Natural killer cell (primary cell): ENCODE results near the gene GNAT1. TPM values are rescaled to one million over a fixed set of nuclear protein-coding genes. Genes with fewer than 3 reads are reported as not detected.

Experiments
- ATAC-seq, 3 donors: fragments of 150-1000 bp in 2 of 3; fragments of 200-7000 bp in 1 of 3; cut with Tn5 transposase; 1 replicate in 1 of 3; 2 replicates in 2 of 3; pipeline ENCODE4 v1.10.0; 2021; ENCODE audit warnings: mild to moderate bottlenecking in 2 of 3, moderate library complexity in 2 of 3
- DNase-seq, 2 donors: peaks; one replicate each; pipeline versions ENCODE4 v3.0.0 to v3.0.0-alpha.2; 2013 to 2021; ENCODE audit warnings: mixed read lengths in 1 of 2
- H3K27ac ChIP-seq: one replicate; pipeline ENCODE4 v1.5.1; 2013; ENCODE audit warnings: mild to moderate bottlenecking, low read length
- H3K27me3 ChIP-seq: one replicate; pipeline ENCODE4 v1.6.1; 2013; ENCODE audit warnings: low read length; ENCODE audit not compliant: control insufficient read depth, insufficient read depth
- H3K36me3 ChIP-seq: one replicate; pipeline ENCODE4 v1.6.1; 2013; ENCODE audit warnings: low read length; ENCODE audit not compliant: control insufficient read depth, insufficient read depth
- H3K4me1 ChIP-seq: one replicate; pipeline ENCODE4 v1.6.1; 2013; ENCODE audit warnings: low read length; ENCODE audit not compliant: control insufficient read depth, insufficient read depth
- H3K4me3 ChIP-seq: one replicate; pipeline ENCODE4 v1.5.1; 2013; ENCODE audit warnings: low read length
- H3K9me3 ChIP-seq: one replicate; pipeline ENCODE4 v1.6.1; 2013; ENCODE audit warnings: low read length; ENCODE audit not compliant: control insufficient read depth, insufficient read depth
- H3K27ac Mint-ChIP-seq, 2 donors: one replicate each; pipeline ENCODE4 v1.8.0; 2022; ENCODE audit warnings: mild to moderate bottlenecking in 2 of 2, mixed read lengths in 2 of 2, moderate library complexity in 1 of 2
- H3K27me3 Mint-ChIP-seq, 2 donors: one replicate each; pipeline ENCODE4 v1.8.0; 2022; ENCODE audit warnings: low read depth in 2 of 2, mixed read lengths in 2 of 2
- H3K36me3 Mint-ChIP-seq: one replicate; pipeline ENCODE4 v1.8.0; 2022; ENCODE audit warnings: mixed read lengths
- H3K4me1 Mint-ChIP-seq, 2 donors: one replicate each; pipeline ENCODE4 v1.8.0; 2022; ENCODE audit warnings: mixed read lengths in 2 of 2
- H3K4me3 Mint-ChIP-seq: one replicate; pipeline ENCODE4 v1.8.0; 2022; ENCODE audit warnings: mild to moderate bottlenecking, moderate library complexity, mixed read lengths
- H3K9me3 Mint-ChIP-seq, 2 donors: one replicate each; pipeline ENCODE4 v1.8.0; 2022; ENCODE audit warnings: mixed read lengths in 2 of 2
- WGBS: methylation state at CpG from one replicate; pipeline ENCODE4 v1.1.7; 2013; ENCODE audit warnings: missing lambda C conversion rate; ENCODE audit not compliant: insufficient coverage; 5-methylcytosine and 5-hydroxymethylcytosine counted together
- intact Hi-C: fragments of 100-400 bp; cut with micrococcal nuclease; formaldehyde crosslinking; loops from one replicate; pipeline ENCODE4 v1.14.2; 2022
- total RNA-seq, 4 donors: library from RNA; stranded (reverse); fragments of 120-200 nt in 1 of 4; gene quantifications; one replicate each; pipeline versions ENCODE4 v1.2.3 to v1.2.4, GENCODE V29; 2013 to 2022
- TF ChIP-seq, protein P1 (sequence below): fragments of 200-600 bp; IDR thresholded peaks from one replicate; pipeline ENCODE4 v1.8.0; 2022; ENCODE audit warnings: antibody characterized with exemption

The GNAT1 gene
- total RNA-seq, 3 donors from 2014 or later (not counting 1 experiment from before 2014, with no cell fraction given), result not detected

- Mint-ChIP-seq H3K4me1 (peaks cover 0 to 6% of the 10 kb centered on the region in 2 donors), H3K36me3 (no peaks in the 10 kb centered on the region), H3K4me3 (no peak overlapping the region), H3K9me3 (no peaks in the 10 kb centered on the region), H3K27me3 (peaks cover 7 to 14% of the 10 kb centered on the region in 2 donors), H3K27ac (no peak overlapping the region)
- TF ChIP-seq, protein P1, sequence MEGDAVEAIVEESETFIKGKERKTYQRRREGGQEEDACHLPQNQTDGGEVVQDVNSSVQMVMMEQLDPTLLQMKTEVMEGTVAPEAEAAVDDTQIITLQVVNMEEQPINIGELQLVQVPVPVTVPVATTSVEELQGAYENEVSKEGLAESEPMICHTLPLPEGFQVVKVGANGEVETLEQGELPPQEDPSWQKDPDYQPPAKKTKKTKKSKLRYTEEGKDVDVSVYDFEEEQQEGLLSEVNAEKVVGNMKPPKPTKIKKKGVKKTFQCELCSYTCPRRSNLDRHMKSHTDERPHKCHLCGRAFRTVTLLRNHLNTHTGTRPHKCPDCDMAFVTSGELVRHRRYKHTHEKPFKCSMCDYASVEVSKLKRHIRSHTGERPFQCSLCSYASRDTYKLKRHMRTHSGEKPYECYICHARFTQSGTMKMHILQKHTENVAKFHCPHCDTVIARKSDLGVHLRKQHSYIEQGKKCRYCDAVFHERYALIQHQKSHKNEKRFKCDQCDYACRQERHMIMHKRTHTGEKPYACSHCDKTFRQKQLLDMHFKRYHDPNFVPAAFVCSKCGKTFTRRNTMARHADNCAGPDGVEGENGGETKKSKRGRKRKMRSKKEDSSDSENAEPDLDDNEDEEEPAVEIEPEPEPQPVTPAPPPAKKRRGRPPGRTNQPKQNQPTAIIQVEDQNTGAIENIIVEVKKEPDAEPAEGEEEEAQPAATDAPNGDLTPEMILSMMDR, result no peak
- Histone ChIP-seq H3K27ac (no peak overlapping the region), H3K9me3 (no peaks in the 10 kb centered on the region), H3K36me3 (no peaks in the 10 kb centered on the region), H3K27me3 (peaks cover 12% of the 10 kb centered on the region), H3K4me3 (no peak overlapping the region), H3K4me1 (peaks cover 21% of the 10 kb centered on the region)
- WGBS, result 76% methylated on average over 4 of the region's 4 CpGs
- ATAC-seq, result no peak
- intact Hi-C loops, result no loop called here
- DNase-seq, result no peak
Measured at GRCh38 chr3:50195501-50196252, 4.3 kb downstream of the GNAT1 start.

- 86% methylated on average over 6 of the region's 6 CpGs for WGBS
- peaks cover 12% of the 10 kb centered on the region for H3K27me3 ChIP-seq
- no peaks in the 10 kb centered on the region for H3K9me3 Mint-ChIP-seq
- peaks cover 21% of the 10 kb centered on the region for H3K4me1 ChIP-seq
- intact Hi-C loops, result no loop called here
- ATAC-seq (no peak), DNase-seq (no peak)
- no peaks in the 10 kb centered on the region for H3K9me3 ChIP-seq
- H3K27me3 Mint-ChIP-seq, result peaks cover 7 to 20% of the 10 kb centered on the region in 2 donors
- H3K4me1 Mint-ChIP-seq, result peaks cover 0 to 6% of the 10 kb centered on the region in 2 donors
- H3K27ac Mint-ChIP-seq, result no peak overlapping the region
- TF ChIP-seq, protein P1, result no peak
- no peak overlapping the region for H3K27ac ChIP-seq
- no peak overlapping the region for H3K4me3 Mint-ChIP-seq
- no peaks in the 10 kb centered on the region for H3K36me3 ChIP-seq
- no peak overlapping the region for H3K4me3 ChIP-seq
- no peaks in the 10 kb centered on the region for H3K36me3 Mint-ChIP-seq
Measured at GRCh38 chr3:50196253-50196801, 4.9 kb downstream of the GNAT1 start.

DNA sequence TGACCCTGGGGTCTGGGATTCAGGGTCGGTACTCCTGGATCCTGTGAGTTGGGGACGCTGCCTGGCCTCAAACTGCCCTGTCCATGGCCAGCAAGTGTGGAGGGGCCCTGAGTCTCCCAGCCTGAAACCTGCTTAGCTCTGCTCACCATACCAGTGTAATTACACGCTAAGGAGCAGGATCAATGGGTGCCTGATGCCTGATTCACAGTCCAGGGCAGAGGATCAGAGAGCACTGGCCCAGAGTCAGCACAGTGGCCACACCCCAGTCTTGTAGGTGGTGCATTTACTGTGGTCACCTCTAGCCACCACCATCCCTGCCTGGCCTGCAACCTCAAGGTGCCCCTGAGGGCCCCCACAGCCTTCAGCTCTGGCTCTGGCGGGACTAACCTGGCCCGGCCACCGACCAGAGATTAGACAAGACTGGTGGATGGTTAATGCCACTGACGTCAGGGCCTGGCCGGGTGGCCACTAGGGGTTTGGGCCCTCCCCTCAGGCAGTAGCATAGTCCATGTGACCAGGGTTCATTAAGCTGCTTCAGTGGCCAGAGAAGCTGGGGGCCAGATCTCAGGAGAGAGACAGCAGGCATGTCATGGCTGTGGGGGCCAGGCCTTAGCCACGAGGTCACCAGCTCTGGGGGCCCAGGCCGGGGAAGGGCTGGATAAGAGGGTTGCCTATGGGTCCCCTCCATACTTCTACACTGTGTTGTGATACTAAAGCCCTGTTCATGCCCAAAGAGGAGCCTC, 10.3 kb downstream of the GNAT1 start:
- no peak for ATAC-seq
- Histone ChIP-seq H3K36me3 (no peaks in the 10 kb centered on the region), H3K4me3 (no peak overlapping the region), H3K27ac (no peak overlapping the region), H3K4me1 (peaks cover 9% of the 10 kb centered on the region), H3K27me3 (peaks cover 40% of the 10 kb centered on the region), H3K9me3 (no peaks in the 10 kb centered on the region)
- no peak for DNase-seq
- WGBS, result 75% methylated on average over 10 of the region's 10 CpGs
- Mint-ChIP-seq H3K27ac (no peak overlapping the region), H3K4me3 (no peak overlapping the region), H3K27me3 (peaks cover 12 to 30% of the 10 kb centered on the region in 2 donors), H3K36me3 (no peaks in the 10 kb centered on the region), H3K4me1 (no peaks in the 10 kb centered on the region), H3K9me3 (no peaks in the 10 kb centered on the region)
- intact Hi-C loops, result no loop called here
- TF ChIP-seq, protein P1, result no peak
